ENCODE measurements around the gene RGS9. TPM values are rescaled to one million over a fixed set of nuclear protein-coding genes. Genes with fewer than 3 reads are reported as not detected.
"Not testable (repeated sequence)": the region's sequence is repeated elsewhere in the genome, so short reads cannot be mapped to it uniquely, and the experiment has no call there.

Gene RGS9
- total RNA-seq, 1 experiment from 2014 or later, result 8.6 TPM

DNA sequence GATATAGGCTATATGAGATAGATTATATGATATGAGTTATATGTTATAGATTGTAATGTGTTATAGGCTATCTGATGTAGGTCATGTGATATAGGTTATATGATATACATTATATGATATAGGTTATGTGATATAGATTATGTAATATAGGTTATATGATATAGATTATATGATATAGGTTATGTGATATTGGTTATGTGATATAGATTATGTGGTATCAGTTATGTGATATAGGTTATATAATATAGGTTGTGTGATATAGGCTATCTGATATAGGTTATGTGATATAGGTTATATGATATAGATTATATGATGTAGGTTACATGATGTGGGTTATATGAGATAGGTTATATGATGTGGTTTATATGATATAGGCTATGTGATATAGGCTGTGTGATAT lies 68.5 kb downstream of the RGS9 start:
- ChIA-PET RAD21 (ENCODE audit: low non-redundant PET in 1 of 2, low total read pairs in 2 of 2, uncharacterized antibody in 2 of 2, unreplicated experiment in 2 of 2) (no interaction called here), POLR2A (no interaction called here), CTCF (no interaction called here)
- TF ChIP-seq, protein P1, sequence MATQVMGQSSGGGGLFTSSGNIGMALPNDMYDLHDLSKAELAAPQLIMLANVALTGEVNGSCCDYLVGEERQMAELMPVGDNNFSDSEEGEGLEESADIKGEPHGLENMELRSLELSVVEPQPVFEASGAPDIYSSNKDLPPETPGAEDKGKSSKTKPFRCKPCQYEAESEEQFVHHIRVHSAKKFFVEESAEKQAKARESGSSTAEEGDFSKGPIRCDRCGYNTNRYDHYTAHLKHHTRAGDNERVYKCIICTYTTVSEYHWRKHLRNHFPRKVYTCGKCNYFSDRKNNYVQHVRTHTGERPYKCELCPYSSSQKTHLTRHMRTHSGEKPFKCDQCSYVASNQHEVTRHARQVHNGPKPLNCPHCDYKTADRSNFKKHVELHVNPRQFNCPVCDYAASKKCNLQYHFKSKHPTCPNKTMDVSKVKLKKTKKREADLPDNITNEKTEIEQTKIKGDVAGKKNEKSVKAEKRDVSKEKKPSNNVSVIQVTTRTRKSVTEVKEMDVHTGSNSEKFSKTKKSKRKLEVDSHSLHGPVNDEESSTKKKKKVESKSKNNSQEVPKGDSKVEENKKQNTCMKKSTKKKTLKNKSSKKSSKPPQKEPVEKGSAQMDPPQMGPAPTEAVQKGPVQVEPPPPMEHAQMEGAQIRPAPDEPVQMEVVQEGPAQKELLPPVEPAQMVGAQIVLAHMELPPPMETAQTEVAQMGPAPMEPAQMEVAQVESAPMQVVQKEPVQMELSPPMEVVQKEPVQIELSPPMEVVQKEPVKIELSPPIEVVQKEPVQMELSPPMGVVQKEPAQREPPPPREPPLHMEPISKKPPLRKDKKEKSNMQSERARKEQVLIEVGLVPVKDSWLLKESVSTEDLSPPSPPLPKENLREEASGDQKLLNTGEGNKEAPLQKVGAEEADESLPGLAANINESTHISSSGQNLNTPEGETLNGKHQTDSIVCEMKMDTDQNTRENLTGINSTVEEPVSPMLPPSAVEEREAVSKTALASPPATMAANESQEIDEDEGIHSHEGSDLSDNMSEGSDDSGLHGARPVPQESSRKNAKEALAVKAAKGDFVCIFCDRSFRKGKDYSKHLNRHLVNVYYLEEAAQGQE (IDR thresholded peaks at IDR 0.05; ENCODE audit: low read depth), result no peak
- Histone ChIP-seq H4K20me1 (ENCODE audit: insufficient read depth) (no peaks in the 10 kb centered on the region), H3K27ac (ENCODE audit: low read depth, low read length) (no peak overlapping the region), H3K4me3 (replicated peaks in 1 of 2; ENCODE audit: low read depth in 1 of 2, low read length in 2 of 2) (no peak overlapping the region), H3K4me1 (ENCODE audit: control insufficient read depth in 1 of 2, insufficient read depth in 2 of 2, low read length in 2 of 2) (no peaks in the 10 kb centered on the region), H3K9me2 (ENCODE audit: insufficient read depth) (no peaks in the 10 kb centered on the region), H3K4me2 (ENCODE audit: low read length) (no peak overlapping the region), H3K9ac (ENCODE audit: low read length) (no peak overlapping the region), H3K79me2 (ENCODE audit: insufficient read depth, low read length) (no peaks in the 10 kb centered on the region), H3K27me3 (ENCODE audit: insufficient read depth, low read length) (no peaks in the 10 kb centered on the region), H3K9me3 (ENCODE audit: control insufficient read depth in 1 of 2, insufficient read depth in 1 of 2, low read depth in 1 of 2, low read length in 2 of 2) (no peaks in the 10 kb centered on the region), H2AFZ (ENCODE audit: low read depth, low read length, poor library complexity, severe bottlenecking) (no peak overlapping the region), H3K36me3 (ENCODE audit: control insufficient read depth in 1 of 2, insufficient read depth in 2 of 2, low read length in 2 of 2) (no peaks in the 10 kb centered on the region)
- BruUV-seq (replicated peaks), result no TSS peak
- intact Hi-C loops (cut with micrococcal nuclease), result no loop called here
- ATAC-seq (no peak), DNase-seq (ENCODE audit: low read depth, low spot score) (no peak)

DNA sequence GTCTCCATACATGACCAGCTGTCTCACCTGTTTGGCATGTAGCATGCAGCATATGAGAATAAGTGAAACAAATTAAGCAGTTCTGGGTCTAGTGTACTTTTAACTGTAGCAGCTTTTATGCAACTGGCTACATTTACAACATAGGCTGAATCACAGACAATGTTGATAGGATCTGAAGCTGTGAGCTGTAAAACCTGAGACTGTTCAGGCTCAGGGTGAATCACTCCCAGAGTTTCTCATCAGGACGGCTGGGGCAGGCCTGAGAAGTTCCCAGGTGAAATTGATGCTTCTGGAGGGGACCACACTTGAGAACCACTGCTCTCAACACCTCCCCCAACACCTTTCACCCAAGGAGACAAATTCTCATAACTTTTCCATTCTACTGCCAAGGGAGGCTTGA lies 70.3 kb downstream of the RGS9 start:
- intact Hi-C loops (cut with micrococcal nuclease); DNase-seq (ENCODE audit: low read depth, low spot score); H3K27me3 ChIP-seq (ENCODE audit: insufficient read depth, low read length); H3K9me2 ChIP-seq (ENCODE audit: insufficient read depth); H3K4me3 ChIP-seq (replicated peaks in 1 of 2; ENCODE audit: low read depth in 1 of 2, low read length in 2 of 2); H3K36me3 ChIP-seq (ENCODE audit: control insufficient read depth in 1 of 2, insufficient read depth in 2 of 2, low read length in 2 of 2); POLR2A ChIA-PET; H4K20me1 ChIP-seq (ENCODE audit: insufficient read depth); H3K9ac ChIP-seq (ENCODE audit: low read length); H3K27ac ChIP-seq (ENCODE audit: low read depth, low read length); RAD21 ChIA-PET (ENCODE audit: low non-redundant PET in 1 of 2, low total read pairs in 2 of 2, uncharacterized antibody in 2 of 2, unreplicated experiment in 2 of 2); H3K9me3 ChIP-seq (ENCODE audit: control insufficient read depth in 1 of 2, insufficient read depth in 1 of 2, low read depth in 1 of 2, low read length in 2 of 2); H3K4me1 ChIP-seq (ENCODE audit: control insufficient read depth in 1 of 2, insufficient read depth in 2 of 2, low read length in 2 of 2); H3K79me2 ChIP-seq (ENCODE audit: insufficient read depth, low read length); ATAC-seq; H2AFZ ChIP-seq (ENCODE audit: low read depth, low read length, poor library complexity, severe bottlenecking); H3K4me2 ChIP-seq (ENCODE audit: low read length); BruUV-seq (replicated peaks): not testable (repeated sequence)
- CTCF ChIA-PET, result interaction anchor here (1.1 kb wide), 1 partner anchor 11 kb away, joined by 3 read pairs; no protein-coding TSS in a partner anchor
